ENCODE data around the gene CAMKV. TPM values are rescaled to one million over a fixed set of nuclear protein-coding genes. Genes with fewer than 3 reads are reported as not detected.

The CAMKV gene
- total and polyA plus RNA-seq, 2 of the 8 experiments (the other 6 are each of a cell fraction or from before 2014, with no cell fraction given), result 56.3 to 66.4 TPM

- CTCF ChIA-PET (ENCODE audit: partially characterized antibody), result interaction anchor here (1.0 to 4.1 kb wide), 9 partner anchors 8 to 113 kb away, joined by 3 to 24 read pairs (median 6); partner anchors contain the start of genes INKA1 and MON1A
- 93% methylated on average over 2 of the region's 2 CpGs; no CpG with 5 or more reads in 1 of the 2 experiments for WGBS, 2 experiments (ENCODE audit: extremely low coverage in 1 of 2, insufficient coverage in 1 of 2, insufficient read length in 1 of 2, insufficient replicate concordance in 2 of 2, low coverage in 1 of 2, low lambda C conversion rate in 2 of 2, missing lambda C conversion rate in 1 of 2)
- TF ChIP-seq CHD2 (IDR thresholded peaks at IDR 0.05; ENCODE audit: low read length) (no peak), TAF7 (optimal IDR thresholded peaks at IDR 0.05; ENCODE audit: borderline replicate concordance, low read depth, low read length) (no peak), TAF1 (IDR thresholded peaks at IDR 0.05; ENCODE audit: low read depth, low read length) (no peak), HDAC2 (IDR thresholded peaks at IDR 0.05; ENCODE audit: borderline replicate concordance in 1 of 2, low read depth in 2 of 2, low read length in 2 of 2) (no peak), BRCA1 (IDR thresholded peaks at IDR 0.05; ENCODE audit: low read depth, low read length) (no peak), SP1 (IDR thresholded peaks at IDR 0.05; ENCODE audit: low read depth, low read length) (no peak), SAP30 (IDR thresholded peaks at IDR 0.05; ENCODE audit: insufficient read depth, insufficient replicate concordance, low read length) (no peak), RNF2 (IDR thresholded peaks at IDR 0.05; ENCODE audit: borderline replicate concordance, low read depth, low read length, missing control alignments, poor library complexity, severe bottlenecking) (no peak), KDM1A (IDR thresholded peaks at IDR 0.05; ENCODE audit: borderline replicate concordance, low read length) (no peak), SUZ12 (IDR thresholded peaks at IDR 0.05; ENCODE audit: low read length) (no peak)
Observed at GRCh38 chr3:49914906-49915305, 45.2 kb upstream of the CAMKV start.

More at GRCh38 chr3:49914906-49915305, 45.2 kb upstream of the CAMKV start:
- DNase-seq (ENCODE audit: low read depth in 1 of 2, low spot score in 2 of 2) (no peak), FAIRE-seq (no peak)
- no peak overlapping the region for H2BK20ac ChIP-seq (ENCODE audit: low read length)
- no peak overlapping the region for H3K4me3 ChIP-seq (ENCODE audit: extremely low read depth in 1 of 4, insufficient read depth in 2 of 4, low read depth in 3 of 4, low read length in 4 of 4)
- no peak overlapping the region for H3K14ac ChIP-seq (ENCODE audit: insufficient read length)
- no peak overlapping the region for H2BK5ac ChIP-seq (ENCODE audit: low read depth, low read length)
- H2BK12ac ChIP-seq (ENCODE audit: low read depth, low read length), result no peak overlapping the region
- H4K5ac ChIP-seq (ENCODE audit: insufficient read length, low read depth, low read length), result no peak overlapping the region
- no peak overlapping the region for H3K27ac ChIP-seq (ENCODE audit: low read depth, low read length)
- peaks cover 8% of the 10 kb centered on the region; the same call in 1 of the 2 replicates for H3K23me2 ChIP-seq (ENCODE audit: low read depth, low read length)
- no peak overlapping the region for H2BK120ac ChIP-seq (replicated peaks; ENCODE audit: low read depth, low read length)
- POLR2A ChIA-PET (ENCODE audit: partially characterized antibody), result interaction anchor here (1.0 to 2.3 kb wide), 3 partner anchors 10 to 782 kb away, joined by 3 to 7 read pairs (median 6); partner anchors contain the start of genes LAMB2 and RBM6
- H2AFZ ChIP-seq (ENCODE audit: low read length), result no peak overlapping the region
- H3K36me3 ChIP-seq (ENCODE audit: control insufficient read depth in 2 of 4, insufficient read depth in 4 of 4, low read length in 3 of 4), result no peaks in the 10 kb centered on the region
- H3K79me1 ChIP-seq (ENCODE audit: low read depth, low read length), result no peaks in the 10 kb centered on the region
- H3K4ac ChIP-seq (replicated peaks; ENCODE audit: insufficient read length, low read depth, low read length), result no peak overlapping the region
- H3K27me3 ChIP-seq (replicated peaks in 1 of 4; ENCODE audit: control insufficient read depth in 3 of 4, extremely low read depth in 1 of 4, insufficient read depth in 3 of 4, low read length in 3 of 4), result peaks cover 0 to 7% (median 5%) of the 10 kb centered on the region in 4 experiments; a peak in 4 of 7 replicates
- H3K79me2 ChIP-seq (ENCODE audit: control insufficient read depth in 1 of 2, insufficient read depth in 2 of 2, low read length in 2 of 2), result no peaks in the 10 kb centered on the region
- H2AK5ac ChIP-seq (ENCODE audit: low read depth, low read length), result no peak overlapping the region
- H4K20me1 ChIP-seq (replicated peaks in 1 of 2; ENCODE audit: control insufficient read depth in 1 of 2, insufficient read depth in 2 of 2, low read length in 2 of 2), result peaks cover 0 to 7% of the 10 kb centered on the region in 2 experiments
- no peak overlapping the region for H3K9ac ChIP-seq (replicated peaks in 1 of 4; ENCODE audit: extremely low read depth in 1 of 4, low read depth in 3 of 4, low read length in 3 of 4)
- H4K8ac ChIP-seq (ENCODE audit: extremely low read depth, insufficient read depth, low read length), result no peak overlapping the region
- no peak overlapping the region for H2BK15ac ChIP-seq (ENCODE audit: low read length)
- H3K4me2 ChIP-seq (ENCODE audit: insufficient read depth in 1 of 2, low read depth in 2 of 2, low read length in 2 of 2), result no peak overlapping the region
- no peaks in the 10 kb centered on the region for H3K9me3 ChIP-seq (ENCODE audit: insufficient read depth in 2 of 2, low read depth in 1 of 2, low read length in 1 of 2)
- no peak overlapping the region for H4K91ac ChIP-seq (replicated peaks; ENCODE audit: insufficient read length, low read length)
- no peak overlapping the region for H3K56ac ChIP-seq (replicated peaks; ENCODE audit: insufficient read length, low read depth, low read length)
- peaks cover 5 to 16% (median 10%) of the 10 kb centered on the region in 4 experiments for H3K4me1 ChIP-seq (replicated peaks in 1 of 4; ENCODE audit: control insufficient read depth in 3 of 4, insufficient read depth in 4 of 4, low read length in 3 of 4)
- no peak overlapping the region for H3K18ac ChIP-seq (ENCODE audit: extremely low read depth, low read length)
- no peak overlapping the region for H3K23ac ChIP-seq (ENCODE audit: insufficient read length)
